Activated T-helper 17 cell treated with anti-CD3 and anti-CD28 coated beads, Interleukin-2, amount 50 U/mL, for 72 hours (primary cell): Measurements from ENCODE around the gene TRPM6. TPM values are rescaled to one million over a fixed set of nuclear protein-coding genes. Genes with fewer than 3 reads are reported as not detected.

Experiments used
- total RNA-seq, 2 donors: library from RNA; stranded (reverse); gene quantifications; one replicate each; pipeline ENCODE4 v1.2.3, GENCODE V29; 2022

Gene TRPM6
- total RNA-seq, 2 donors from 2014 or later: 0.02 to 0.19 TPM

Other genes with a start within 250 kb of the TRPM6 start
- 10 to 100 TPM; 10.4 to 21.3 TPM for gene C9orf40, start 65.0 kb upstream of the TRPM6 start, total RNA-seq
- gene CARNMT1, start 140.4 kb upstream of the TRPM6 start, total RNA-seq: 10 to 100 TPM; 26.8 to 39.1 TPM
- 10 to 100 TPM; 39.6 to 51.5 TPM for gene NMRK1, start 200.2 kb upstream of the TRPM6 start, total RNA-seq
- gene OSTF1, start 200.6 kb upstream of the TRPM6 start, total RNA-seq: 100 to 1,000 TPM; 131 to 217 TPM